GM12891 (cell line): ENCODE data around the gene ZNF516.

ENCODE experiments used
- DNase-seq: peaks from one replicate; pipeline ENCODE4 v3.0.0; 2011; ENCODE audit warnings: low spot score; ENCODE audit not compliant: insufficient read length
- FAIRE-seq: peaks from 2 replicates; lab custom pipeline; 2011; peaks lifted over from hg19 to GRCh38; lab: Jason Lieb, UNC
- PAX5 ChIP-seq: IDR thresholded peaks from 2 replicates; pipeline ENCODE4 v1.6.1; 2011; ENCODE audit warnings: low read length, moderate library complexity, mild to moderate bottlenecking; ENCODE audit not compliant: insufficient read depth, severe bottlenecking
- POLR2A ChIP-seq: IDR thresholded peaks from 2 replicates; pipeline ENCODE4 v1.6.1; 2011; ENCODE audit warnings: low read depth, low read length, control low read depth
- POLR2AphosphoS5 ChIP-seq: IDR thresholded peaks from 2 replicates; pipeline ENCODE4 v1.6.1; 2011; ENCODE audit warnings: low read depth, low read length, control low read depth
- POU2F2 ChIP-seq: IDR thresholded peaks from 2 replicates; pipeline ENCODE4 v1.6.1; 2011; ENCODE audit warnings: low read depth, mild to moderate bottlenecking, control low read depth, low read length, moderate library complexity
- SPI1 ChIP-seq: IDR thresholded peaks from 2 replicates; pipeline ENCODE4 v1.6.1; 2011; ENCODE audit warnings: low read depth, low read length, control low read depth
- TAF1 ChIP-seq: IDR thresholded peaks from 2 replicates; pipeline ENCODE4 v1.6.1; 2011; ENCODE audit warnings: low read depth, low read length, control low read depth

ZNF516 gene

GRCh38 chr18:76353500-76353899 is 141.5 kb downstream of the ZNF516 start:
- TF ChIP-seq SPI1 (no peak), POU2F2 (no peak), TAF1 (no peak), POLR2AphosphoS5 (no peak)
- no peak for FAIRE-seq
- no peak for DNase-seq

- FAIRE-seq (no peak), DNase-seq (no peak)
- no peak for TF ChIP-seq POLR2AphosphoS5
- TF ChIP-seq POU2F2: no peak
- TF ChIP-seq PAX5: no peak
- no peak for TF ChIP-seq TAF1
- no peak for TF ChIP-seq SPI1
- TF ChIP-seq POLR2A: no peak
Observed at GRCh38 chr18:76353046-76353445, 142.0 kb downstream of the ZNF516 start.

- TF ChIP-seq SPI1 (no peak), POLR2AphosphoS5 (no peak), POU2F2 (no peak), TAF1 (no peak), POLR2A (no peak), PAX5 (no peak)
- DNase-seq (no peak), FAIRE-seq (no peak)
Observed at GRCh38 chr18:76351961-76352581, 143.0 kb downstream of the ZNF516 start.

GRCh38 chr18:76350134-76351025 is 144.7 kb downstream of the ZNF516 start:
- no peak for FAIRE-seq
- no peak for DNase-seq
- TF ChIP-seq POU2F2 (no peak), POLR2A (no peak), POLR2AphosphoS5 (no peak), TAF1 (no peak), SPI1 (no peak), PAX5 (no peak)

GRCh38 chr18:76349067-76349715 is 145.9 kb downstream of the ZNF516 start:
- no peak for TF ChIP-seq TAF1
- TF ChIP-seq POU2F2: peak; percentile 90
- no peak for TF ChIP-seq POLR2AphosphoS5

GRCh38 chr18:76348267-76349066 is 146.6 kb downstream of the ZNF516 start:
- TF ChIP-seq SPI1 (no peak), POLR2A (no peak), TAF1 (no peak), POLR2AphosphoS5 (no peak), POU2F2 (no peak)
- FAIRE-seq: no peak
- no peak for DNase-seq

More at GRCh38 chr18:76349067-76349715, 145.9 kb downstream of the ZNF516 start:
- peak; percentile 82 for FAIRE-seq
- DNase-seq: peak; percentile 67

- FAIRE-seq (no peak), DNase-seq (no peak)
- no peak for TF ChIP-seq TAF1
Observed at GRCh38 chr18:76347341-76347740, 147.7 kb downstream of the ZNF516 start.

GRCh38 chr18:76346490-76347130 is 148.4 kb downstream of the ZNF516 start:
- FAIRE-seq (no peak), DNase-seq (no peak)
- TF ChIP-seq TAF1: no peak
- TF ChIP-seq POLR2A: no peak
- no peak for TF ChIP-seq POLR2AphosphoS5
- TF ChIP-seq POU2F2: no peak

- no peak for DNase-seq
- TF ChIP-seq SPI1 (no peak), POLR2AphosphoS5 (no peak), POLR2A (no peak), POU2F2 (no peak), TAF1 (no peak), PAX5 (no peak)
- FAIRE-seq: no peak
Observed at GRCh38 chr18:76345901-76346300, 149.1 kb downstream of the ZNF516 start.
